GM10248 (cell line): ENCODE measurements around the gene ABLIM2.

Experiments
- CTCF ChIA-PET: fragments of 300-600 bp; sonication (Branson Sonifier 250); formaldehyde crosslinking; extraction: SDS; loops from one replicate; lab custom pipeline; 2021; ENCODE audit warnings: antibody characterized with exemption; lab: Yijun Ruan, JAX
- POLR2A ChIA-PET: fragments of 350-650 bp; sonication (Branson Sonifier 250); formaldehyde crosslinking; extraction: SDS; loops from one replicate; lab custom pipeline; 2020; ENCODE audit warnings: antibody characterized with exemption; lab: Yijun Ruan, JAX
- DNase-seq: peaks from one replicate; pipeline ENCODE4 v3.0.0; 2012; ENCODE audit errors: extremely low spot score
- CTCF ChIP-seq: IDR thresholded peaks from 2 replicates; pipeline ENCODE4 v1.5.1; 2012; ENCODE audit warnings: mild to moderate bottlenecking, low read depth; ENCODE audit errors: extremely low read depth, missing control alignments, control extremely low read depth

The ABLIM2 gene

DNA sequence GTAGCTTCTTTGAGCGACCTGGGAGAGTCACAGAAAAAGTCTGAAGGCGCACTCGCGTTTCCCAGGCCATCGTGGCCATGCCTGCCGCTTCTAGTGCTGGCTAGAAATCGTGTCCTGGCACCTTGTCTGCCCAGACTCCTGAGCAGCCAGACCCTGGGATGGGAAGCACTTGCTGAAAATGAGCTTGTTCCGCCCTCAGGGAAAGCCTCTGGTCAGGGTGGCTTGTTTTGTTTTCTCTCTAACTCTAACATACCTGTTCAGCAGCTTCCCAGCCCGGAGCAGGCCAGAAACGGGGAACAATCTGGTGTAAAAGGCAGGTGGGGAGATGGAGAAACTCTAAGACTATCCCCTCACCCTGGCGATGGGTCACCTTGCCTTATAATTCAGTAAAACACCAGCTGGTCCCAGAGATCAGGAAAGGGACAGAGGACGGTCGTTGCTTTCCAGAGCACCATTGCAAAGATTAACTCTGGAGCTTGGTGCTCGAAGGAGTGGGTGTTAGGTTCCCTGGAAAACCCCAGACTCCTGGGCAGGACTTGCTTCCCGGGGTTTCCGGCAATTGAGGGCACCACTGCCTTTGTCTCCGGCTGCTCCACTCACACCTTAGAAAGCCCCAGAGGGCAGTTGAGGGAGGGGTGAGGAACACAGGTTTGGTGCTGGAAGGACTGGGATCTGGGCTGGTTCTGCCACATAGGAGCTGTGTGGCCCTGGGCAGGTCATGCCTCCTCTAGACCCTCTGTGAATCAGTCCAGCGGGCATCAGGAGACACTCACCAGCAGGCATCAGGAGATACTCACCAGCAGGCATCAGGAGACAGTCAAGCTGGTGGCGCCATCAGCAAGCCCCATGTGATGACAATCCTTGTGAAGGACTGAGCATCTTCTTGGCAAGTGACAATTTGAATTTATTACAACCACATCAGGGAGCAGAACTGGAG lies 36.0 kb upstream of the ABLIM2 start:
- no peak for TF ChIP-seq CTCF
- POLR2A ChIA-PET = no interaction called here
- no peak for DNase-seq
- CTCF ChIA-PET = interaction anchor here (0.9 to 6.3 kb wide), 4 partner anchors 15 to 223 kb away, joined by 3 to 83 read pairs (median 4); no protein-coding TSS in a partner anchor

- peak; percentile 62 for TF ChIP-seq CTCF
- ChIA-PET POLR2A (no interaction called here), CTCF (interaction anchor here (0.9 to 6.3 kb wide), 5 partner anchors 16 to 224 kb away, joined by 3 to 83 read pairs (median 3); no protein-coding TSS in a partner anchor)
- peak; percentile 77 for DNase-seq
Measured at GRCh38 chr4:8192748-8193738, 34.4 kb upstream of the ABLIM2 start.

GRCh38 chr4:8191136-8191747 lies 32.6 kb upstream of the ABLIM2 start:
- DNase-seq = no peak
- POLR2A ChIA-PET = interaction anchor here (1.4 kb wide), 1 partner anchor 14 kb away, joined by 6 read pairs; no protein-coding TSS in a partner anchor

GRCh38 chr4:8189551-8190466 lies 31.2 kb upstream of the ABLIM2 start:
- ChIA-PET POLR2A (no interaction called here), CTCF (interaction anchor here (1.7 to 6.3 kb wide), 2 partner anchors 13 to 20 kb away, joined by 6 to 83 read pairs; no protein-coding TSS in a partner anchor)
- DNase-seq = no peak
- no peak for TF ChIP-seq CTCF

More at GRCh38 chr4:8191136-8191747, 32.6 kb upstream of the ABLIM2 start:
- CTCF ChIA-PET = interaction anchor here (1.6 to 6.3 kb wide), 3 partner anchors 11 to 22 kb away, joined by 5 to 83 read pairs (median 6); no protein-coding TSS in a partner anchor
- no peak for TF ChIP-seq CTCF

- TF ChIP-seq CTCF = no peak
- POLR2A ChIA-PET = no interaction called here
- DNase-seq = no peak
- CTCF ChIA-PET = interaction anchor here (1.4 to 6.3 kb wide), 4 partner anchors 10 to 386 kb away, joined by 3 to 83 read pairs (median 9); no protein-coding TSS in a partner anchor
Measured at GRCh38 chr4:8188743-8189550, 30.3 kb upstream of the ABLIM2 start.
